SK-N-MC (cell line): ENCODE data around the gene MRAS.

ENCODE experiments used
- DNase-seq: peaks from one replicate; pipeline ENCODE4 v3.0.0-alpha.2; 2011; ENCODE audit warnings: low read depth, low spot score
- H3K27ac ChIP-seq: fragments of 200-600 bp; sonication (generic); 2 replicates; pipeline ENCODE4 v1.5.1; 2016; ENCODE audit warnings: mixed run types
- H3K36me3 ChIP-seq: fragments of 200-600 bp; sonication (generic); 2 replicates; pipeline ENCODE4 v1.6.1; 2017; ENCODE audit warnings: antibody characterized with exemption, low read length, mixed read lengths; ENCODE audit not compliant: insufficient read depth
- H3K4me3 ChIP-seq: fragments of 200-600 bp; sonication (generic); 2 replicates; pipeline ENCODE4 v1.5.1; 2016
- H3K9ac ChIP-seq: fragments of 200-600 bp; sonication (generic); 2 replicates; pipeline ENCODE4 v1.8.0; 2017; ENCODE audit warnings: mixed run types, mixed read lengths; ENCODE audit not compliant: insufficient read length
- H3K9me3 ChIP-seq: fragments of 200-600 bp; sonication (generic); 2 replicates; pipeline ENCODE4 v1.6.1; 2017; ENCODE audit warnings: low read depth, mild to moderate bottlenecking, antibody characterized with exemption, low read length, moderate library complexity, mixed read lengths
- EZH2 ChIP-seq: fragments of 200-600 bp; sonication (generic); IDR thresholded peaks from one replicate; pipeline ENCODE4 v1.6.1; 2017; ENCODE audit warnings: antibody characterized with exemption
- FOXP2 ChIP-seq: optimal IDR thresholded peaks from 2 replicates; pipeline ENCODE3; 2011; ENCODE audit warnings: mild to moderate bottlenecking, moderate library complexity; ENCODE audit not compliant: insufficient read depth; ENCODE audit errors: extremely low read length, control extremely low read depth
- POLR2AphosphoS5 ChIP-seq: IDR thresholded peaks from 2 replicates; pipeline ENCODE4 v1.6.1; 2012; ENCODE audit warnings: mild to moderate bottlenecking, low read depth, low read length, borderline replicate concordance

The MRAS gene

DNA sequence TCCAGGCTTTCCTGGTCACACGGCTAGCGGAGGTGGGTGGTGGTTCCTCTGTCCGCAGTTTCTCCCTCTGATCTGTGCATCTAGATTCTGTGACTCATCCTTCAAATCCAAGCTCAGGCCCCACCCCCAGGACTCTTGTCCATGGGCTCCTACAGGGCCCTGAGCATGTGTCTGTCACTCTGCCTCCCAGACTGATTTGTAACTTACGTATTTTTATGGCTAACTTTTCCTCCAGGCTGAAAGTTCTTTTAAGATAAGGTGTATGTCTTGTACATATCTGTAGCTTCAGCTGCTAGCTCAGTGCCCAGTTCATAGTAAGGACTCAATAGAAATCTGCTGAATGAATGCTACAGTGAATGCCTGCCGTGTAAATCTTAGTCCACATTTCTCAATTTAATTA is 94.1 kb downstream of the MRAS start:
- Histone ChIP-seq H3K9ac (no peak overlapping the region), H3K4me3 (no peak overlapping the region), H3K36me3 (no peaks in the 10 kb centered on the region), H3K9me3 (no peaks in the 10 kb centered on the region), H3K27ac (no peak overlapping the region)
- no peak for DNase-seq
- TF ChIP-seq EZH2 (no peak), FOXP2 (no peak), POLR2AphosphoS5 (no peak)

DNA sequence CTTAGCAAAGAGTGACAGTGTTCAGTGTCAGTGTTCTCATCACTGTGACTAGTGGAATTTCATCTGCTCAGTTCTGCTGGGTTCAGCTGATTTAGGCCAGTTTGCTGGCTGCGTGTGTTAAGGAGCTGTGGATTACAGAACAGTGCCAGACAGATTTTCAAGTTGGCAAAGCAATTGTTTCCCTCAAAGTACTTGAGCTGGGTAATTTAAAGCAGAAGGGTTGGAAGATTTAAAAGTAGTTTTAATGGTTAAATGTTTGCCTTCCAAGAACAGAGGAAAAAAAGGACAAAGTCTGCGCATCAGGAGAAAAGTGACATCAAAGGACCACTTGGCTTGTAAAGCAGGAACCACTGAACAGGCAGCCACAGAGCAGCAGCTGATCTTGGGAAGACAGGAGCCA is 94.7 kb downstream of the MRAS start:
- Histone ChIP-seq H3K36me3 (no peaks in the 10 kb centered on the region), H3K9ac (no peak overlapping the region), H3K4me3 (no peak overlapping the region), H3K27ac (no peak overlapping the region), H3K9me3 (no peaks in the 10 kb centered on the region)
- TF ChIP-seq FOXP2 (no peak), EZH2 (no peak)
- DNase-seq: no peak

- no peaks in the 10 kb centered on the region for H3K9me3 ChIP-seq
- no peak for TF ChIP-seq FOXP2
- no peak for TF ChIP-seq POLR2AphosphoS5
- no peak for TF ChIP-seq EZH2
- H3K4me3 ChIP-seq: no peak overlapping the region
- no peak overlapping the region for H3K27ac ChIP-seq
- no peaks in the 10 kb centered on the region for H3K36me3 ChIP-seq
- H3K9ac ChIP-seq: no peak overlapping the region
- no peak for DNase-seq
These were observed 95.4 kb downstream of the MRAS start for GRCh38 chr3:138443521-138444503.

DNA sequence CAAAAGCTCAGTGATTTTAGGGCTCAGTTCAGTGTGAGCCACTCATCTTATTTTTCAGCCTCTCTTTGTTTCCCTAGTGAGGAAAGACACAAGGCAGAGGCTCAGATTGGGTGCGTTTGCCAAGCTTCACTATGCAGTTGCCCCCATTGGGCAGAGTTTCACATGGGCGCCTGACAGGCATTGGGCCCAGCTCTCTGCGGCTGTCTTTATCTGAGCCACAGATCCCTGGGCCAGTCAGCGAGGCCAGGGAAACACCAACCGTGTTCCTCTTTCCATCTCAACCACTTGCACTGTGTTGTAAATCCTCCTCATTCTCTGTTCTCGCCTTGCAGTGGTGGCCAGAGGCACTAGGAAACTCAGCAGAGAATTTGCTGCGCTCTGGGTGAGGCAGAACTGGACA is 96.9 kb downstream of the MRAS start:
- TF ChIP-seq EZH2 (no peak), FOXP2 (no peak), POLR2AphosphoS5 (no peak)
- no peak overlapping the region for H3K27ac ChIP-seq
- no peak overlapping the region for H3K9ac ChIP-seq
- no peak for DNase-seq
- no peaks in the 10 kb centered on the region for H3K36me3 ChIP-seq
- no peak overlapping the region for H3K4me3 ChIP-seq
- no peaks in the 10 kb centered on the region for H3K9me3 ChIP-seq

DNA sequence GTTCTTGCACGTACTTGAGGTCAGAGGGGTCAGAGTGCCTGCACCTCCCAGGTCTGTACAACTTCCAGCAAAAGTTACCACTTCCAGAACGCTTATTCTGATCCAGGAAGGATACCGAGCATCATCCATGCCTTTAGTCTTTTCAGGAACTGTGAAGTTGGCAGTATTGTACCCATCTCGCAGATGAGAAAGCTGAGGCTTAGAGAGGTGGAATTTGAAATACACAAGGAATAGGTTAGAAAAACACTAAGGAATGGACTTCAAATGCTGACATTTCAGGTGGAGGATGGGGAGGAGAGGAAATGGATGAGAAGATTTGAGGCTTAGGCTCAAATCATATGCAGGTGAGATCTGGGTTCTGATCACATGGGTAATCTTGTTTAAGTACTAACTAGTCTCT is 97.3 kb downstream of the MRAS start:
- Histone ChIP-seq H3K36me3 (no peaks in the 10 kb centered on the region), H3K4me3 (no peak overlapping the region), H3K9me3 (no peaks in the 10 kb centered on the region), H3K9ac (no peak overlapping the region), H3K27ac (no peak overlapping the region)
- no peak for TF ChIP-seq POLR2AphosphoS5
- TF ChIP-seq EZH2: no peak
- TF ChIP-seq FOXP2: no peak
- DNase-seq: no peak

GRCh38 chr3:138448631-138449030 is 100.3 kb downstream of the MRAS start:
- no peak overlapping the region for H3K9ac ChIP-seq
- DNase-seq: no peak
- no peak overlapping the region for H3K4me3 ChIP-seq
- TF ChIP-seq POLR2AphosphoS5 (no peak), FOXP2 (no peak), EZH2 (no peak)
- no peaks in the 10 kb centered on the region for H3K9me3 ChIP-seq
- H3K36me3 ChIP-seq: no peaks in the 10 kb centered on the region
- no peak overlapping the region for H3K27ac ChIP-seq

- DNase-seq: no peak
- H3K4me3 ChIP-seq: no peak overlapping the region
- TF ChIP-seq EZH2: no peak
- TF ChIP-seq FOXP2: no peak
- TF ChIP-seq POLR2AphosphoS5: no peak
These were observed 101.1 kb downstream of the MRAS start for GRCh38 chr3:138449490-138449889.

DNA sequence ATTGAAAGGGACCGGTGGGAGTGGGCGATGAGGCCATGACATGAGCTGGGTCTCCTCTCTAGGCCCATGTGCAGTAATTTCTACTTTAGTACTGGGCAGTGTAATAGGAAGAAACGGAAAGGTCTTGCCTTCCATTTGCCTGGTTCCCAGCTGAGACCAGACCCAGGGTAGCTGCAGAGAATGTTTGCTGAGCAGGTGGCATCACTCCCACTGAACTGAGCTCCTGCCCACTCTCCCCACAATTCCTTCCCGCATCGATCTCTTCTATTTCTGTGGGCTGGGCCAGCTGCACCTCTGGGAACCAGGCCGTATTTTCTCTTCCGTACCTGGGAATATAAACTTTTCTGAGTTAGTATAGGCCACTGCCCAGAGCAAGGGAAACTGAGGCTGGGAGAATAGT is 101.8 kb downstream of the MRAS start:
- no peak overlapping the region for H3K27ac ChIP-seq
- no peaks in the 10 kb centered on the region for H3K36me3 ChIP-seq
- H3K4me3 ChIP-seq: no peak overlapping the region
- no peak overlapping the region for H3K9ac ChIP-seq
- DNase-seq: no peak
- H3K9me3 ChIP-seq: no peaks in the 10 kb centered on the region
- no peak for TF ChIP-seq FOXP2
- no peak for TF ChIP-seq EZH2
- no peak for TF ChIP-seq POLR2AphosphoS5

More at GRCh38 chr3:138449490-138449889, 101.1 kb downstream of the MRAS start:
- H3K27ac ChIP-seq: no peak overlapping the region
- H3K9me3 ChIP-seq: no peaks in the 10 kb centered on the region
- no peak overlapping the region for H3K9ac ChIP-seq
- no peaks in the 10 kb centered on the region for H3K36me3 ChIP-seq
